ENCODE measurements around the gene SYT8. TPM values are rescaled to one million over a fixed set of nuclear protein-coding genes. Genes with fewer than 3 reads are reported as not detected.

The SYT8 gene
- total RNA-seq, 1 donor from 2014 or later = 0.53 TPM

- no peak for DNase-seq (ENCODE audit: low read depth)
- Histone ChIP-seq H3K4me3 (ENCODE audit: low read depth, low read length) (no peak overlapping the region), H3K36me3 (ENCODE audit: control insufficient read depth, insufficient read depth, low read length) (no peaks in the 10 kb centered on the region), H3K27me3 (ENCODE audit: control insufficient read depth, insufficient read depth, low read length) (peaks cover 3% of the 10 kb centered on the region)
- TF ChIP-seq CTCF (IDR thresholded peaks at IDR 0.05; ENCODE audit: insufficient read depth, low read length, severe bottlenecking) = no peak
- no peak for FAIRE-seq
Observed at GRCh38 chr11:1866226-1866625, 31.4 kb downstream of the SYT8 start.

- Histone ChIP-seq H3K36me3 (ENCODE audit: control insufficient read depth, insufficient read depth, low read length) (no peaks in the 10 kb centered on the region), H3K4me3 (ENCODE audit: low read depth, low read length) (no peak overlapping the region), H3K27me3 (ENCODE audit: control insufficient read depth, insufficient read depth, low read length) (peaks cover 3% of the 10 kb centered on the region)
- no peak for TF ChIP-seq CTCF (IDR thresholded peaks at IDR 0.05; ENCODE audit: insufficient read depth, low read length, severe bottlenecking)
- DNase-seq (ENCODE audit: low read depth) (no peak), FAIRE-seq (no peak)
Observed at GRCh38 chr11:1866776-1867175, 32.0 kb downstream of the SYT8 start.

DNA sequence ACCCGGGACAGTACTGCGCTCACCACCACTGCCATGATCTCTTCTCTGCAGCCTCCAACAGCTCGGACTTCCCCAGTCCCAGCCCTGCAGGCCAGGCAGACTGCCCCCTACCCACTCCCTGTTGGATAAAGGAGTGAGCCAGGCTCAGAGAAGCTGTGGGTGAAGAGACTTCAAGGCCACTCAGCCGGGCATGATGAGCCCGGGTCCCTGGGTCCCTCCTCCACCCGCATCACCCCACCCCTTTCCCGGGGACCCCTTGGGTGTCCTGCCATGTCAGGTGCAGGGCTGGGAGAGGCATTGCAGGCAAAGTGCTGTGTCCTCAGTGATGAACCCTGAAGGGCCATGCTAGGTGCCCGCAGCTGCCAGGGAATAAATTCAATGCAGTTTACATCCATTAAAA, 32.6 kb downstream of the SYT8 start:
- Histone ChIP-seq H3K36me3 (ENCODE audit: control insufficient read depth, insufficient read depth, low read length) (no peaks in the 10 kb centered on the region), H3K4me3 (ENCODE audit: low read depth, low read length) (no peak overlapping the region), H3K27me3 (ENCODE audit: control insufficient read depth, insufficient read depth, low read length) (peaks cover 3% of the 10 kb centered on the region)
- no peak for FAIRE-seq
- no peak for TF ChIP-seq CTCF (IDR thresholded peaks at IDR 0.05; ENCODE audit: insufficient read depth, low read length, severe bottlenecking)
- no peak for DNase-seq (ENCODE audit: low read depth)

GRCh38 chr11:1868056-1868635, 33.4 kb downstream of the SYT8 start:
- DNase-seq (ENCODE audit: low read depth) (no peak), FAIRE-seq (no peak)
- H3K4me3 ChIP-seq (ENCODE audit: low read depth, low read length) = no peak overlapping the region
- TF ChIP-seq CTCF (IDR thresholded peaks at IDR 0.05; ENCODE audit: insufficient read depth, low read length, severe bottlenecking) = no peak
- no peaks in the 10 kb centered on the region for H3K36me3 ChIP-seq (ENCODE audit: control insufficient read depth, insufficient read depth, low read length)
- H3K27me3 ChIP-seq (ENCODE audit: control insufficient read depth, insufficient read depth, low read length) = peaks cover 3% of the 10 kb centered on the region

- DNase-seq (ENCODE audit: low read depth) = no peak
- FAIRE-seq = no peak
- no peak overlapping the region for H3K4me3 ChIP-seq (ENCODE audit: low read depth, low read length)
- no peaks in the 10 kb centered on the region for H3K36me3 ChIP-seq (ENCODE audit: control insufficient read depth, insufficient read depth, low read length)
- H3K27me3 ChIP-seq (ENCODE audit: control insufficient read depth, insufficient read depth, low read length) = peaks cover 3% of the 10 kb centered on the region
- TF ChIP-seq CTCF (IDR thresholded peaks at IDR 0.05; ENCODE audit: insufficient read depth, low read length, severe bottlenecking) = no peak
Observed at GRCh38 chr11:1868636-1869291, 34.0 kb downstream of the SYT8 start.

Measured in bronchial epithelial cell (primary cell).